Measurements from ENCODE around the gene FTO. TPM values are rescaled to one million over a fixed set of nuclear protein-coding genes. Genes with fewer than 3 reads are reported as not detected.

FTO gene
- total RNA-seq, 1 experiment from 2014 or later: 125 TPM

- no peaks in the 10 kb centered on the region for H4K20me1 ChIP-seq (ENCODE audit: insufficient read depth, low read depth, low read length)
- no peak overlapping the region for H2AFZ ChIP-seq (ENCODE audit: low read length)
- no peaks in the 10 kb centered on the region for H3K9me2 ChIP-seq (replicated peaks; ENCODE audit: insufficient read depth, low read length)
- no peaks in the 10 kb centered on the region for H3K36me3 ChIP-seq (ENCODE audit: insufficient read depth, low read length)
- H3K9me3 ChIP-seq (ENCODE audit: low read length): no peaks in the 10 kb centered on the region
- no peak for DNase-seq
- no peaks in the 10 kb centered on the region for H3K79me2 ChIP-seq (ENCODE audit: low read length)
- no peaks in the 10 kb centered on the region for H3K27me3 ChIP-seq (ENCODE audit: low read length)
- H3K4me1 ChIP-seq (ENCODE audit: low read length): no peaks in the 10 kb centered on the region
- H3K4me2 ChIP-seq (ENCODE audit: low read depth, low read length, poor library complexity, severe bottlenecking): no peak overlapping the region
- H3K27ac ChIP-seq (ENCODE audit: low read length): no peak overlapping the region
- H3K9ac ChIP-seq (ENCODE audit: low read length): no peak overlapping the region
- no peak overlapping the region for H3K4me3 ChIP-seq (ENCODE audit: low read length)
These were observed 459.4 kb downstream of the FTO start for GRCh38 chr16:54163197-54163843.

- no peaks in the 10 kb centered on the region for H3K9me2 ChIP-seq (replicated peaks; ENCODE audit: insufficient read depth, low read length)
- no peaks in the 10 kb centered on the region for H3K4me1 ChIP-seq (ENCODE audit: low read length)
- H3K36me3 ChIP-seq (ENCODE audit: insufficient read depth, low read length): no peaks in the 10 kb centered on the region
- no peak overlapping the region for H3K4me3 ChIP-seq (ENCODE audit: low read length)
- H2AFZ ChIP-seq (ENCODE audit: low read length): no peak overlapping the region
- no peak overlapping the region for H3K4me2 ChIP-seq (ENCODE audit: low read depth, low read length, poor library complexity, severe bottlenecking)
- DNase-seq: no peak
- H3K79me2 ChIP-seq (ENCODE audit: low read length): no peaks in the 10 kb centered on the region
- no peaks in the 10 kb centered on the region for H4K20me1 ChIP-seq (ENCODE audit: insufficient read depth, low read depth, low read length)
- H3K27me3 ChIP-seq (ENCODE audit: low read length): no peaks in the 10 kb centered on the region
- no peak overlapping the region for H3K9ac ChIP-seq (ENCODE audit: low read length)
- no peak overlapping the region for H3K27ac ChIP-seq (ENCODE audit: low read length)
- no peaks in the 10 kb centered on the region for H3K9me3 ChIP-seq (ENCODE audit: low read length)
These were observed 460.8 kb downstream of the FTO start for GRCh38 chr16:54164789-54165173.

GRCh38 chr16:54165174-54165911, 461.4 kb downstream of the FTO start:
- Histone ChIP-seq H3K9ac (ENCODE audit: low read length) (no peak overlapping the region), H3K36me3 (ENCODE audit: insufficient read depth, low read length) (no peaks in the 10 kb centered on the region), H3K9me2 (replicated peaks; ENCODE audit: insufficient read depth, low read length) (no peaks in the 10 kb centered on the region), H3K79me2 (ENCODE audit: low read length) (no peaks in the 10 kb centered on the region), H3K27ac (ENCODE audit: low read length) (no peak overlapping the region), H3K27me3 (ENCODE audit: low read length) (no peaks in the 10 kb centered on the region), H3K9me3 (ENCODE audit: low read length) (no peaks in the 10 kb centered on the region), H3K4me2 (ENCODE audit: low read depth, low read length, poor library complexity, severe bottlenecking) (no peak overlapping the region), H2AFZ (ENCODE audit: low read length) (no peak overlapping the region), H3K4me3 (ENCODE audit: low read length) (no peak overlapping the region), H3K4me1 (ENCODE audit: low read length) (no peaks in the 10 kb centered on the region), H4K20me1 (ENCODE audit: insufficient read depth, low read depth, low read length) (no peaks in the 10 kb centered on the region)
- DNase-seq: no peak

GRCh38 chr16:54165912-54166865, 462.2 kb downstream of the FTO start:
- Histone ChIP-seq H3K4me3 (ENCODE audit: low read length) (no peak overlapping the region), H3K79me2 (ENCODE audit: low read length) (no peaks in the 10 kb centered on the region), H3K9me2 (replicated peaks; ENCODE audit: insufficient read depth, low read length) (no peaks in the 10 kb centered on the region), H3K4me1 (ENCODE audit: low read length) (no peaks in the 10 kb centered on the region), H3K27ac (ENCODE audit: low read length) (no peak overlapping the region), H3K36me3 (ENCODE audit: insufficient read depth, low read length) (no peaks in the 10 kb centered on the region), H3K9ac (ENCODE audit: low read length) (no peak overlapping the region), H2AFZ (ENCODE audit: low read length) (no peak overlapping the region), H3K4me2 (ENCODE audit: low read depth, low read length, poor library complexity, severe bottlenecking) (no peak overlapping the region), H3K9me3 (ENCODE audit: low read length) (no peaks in the 10 kb centered on the region), H4K20me1 (ENCODE audit: insufficient read depth, low read depth, low read length) (no peaks in the 10 kb centered on the region), H3K27me3 (ENCODE audit: low read length) (no peaks in the 10 kb centered on the region)
- no peak for DNase-seq

- H4K20me1 ChIP-seq (ENCODE audit: insufficient read depth, low read depth, low read length): no peaks in the 10 kb centered on the region
These were observed 465.2 kb downstream of the FTO start for GRCh38 chr16:54169112-54169511.

GRCh38 chr16:54171626-54172537, 467.9 kb downstream of the FTO start:
- Histone ChIP-seq H3K27ac (ENCODE audit: low read length) (no peak overlapping the region), H3K36me3 (ENCODE audit: insufficient read depth, low read length) (no peaks in the 10 kb centered on the region), H2AFZ (ENCODE audit: low read length) (no peak overlapping the region), H3K27me3 (ENCODE audit: low read length) (no peaks in the 10 kb centered on the region), H3K4me1 (ENCODE audit: low read length) (no peaks in the 10 kb centered on the region), H3K9me2 (replicated peaks; ENCODE audit: insufficient read depth, low read length) (no peaks in the 10 kb centered on the region), H3K4me2 (ENCODE audit: low read depth, low read length, poor library complexity, severe bottlenecking) (no peak overlapping the region), H3K9ac (ENCODE audit: low read length) (no peak overlapping the region), H3K4me3 (ENCODE audit: low read length) (no peak overlapping the region), H3K79me2 (ENCODE audit: low read length) (no peaks in the 10 kb centered on the region), H3K9me3 (ENCODE audit: low read length) (no peaks in the 10 kb centered on the region), H4K20me1 (ENCODE audit: insufficient read depth, low read depth, low read length) (no peaks in the 10 kb centered on the region)
- DNase-seq: no peak

More at GRCh38 chr16:54169112-54169511, 465.2 kb downstream of the FTO start:
- H3K79me2 ChIP-seq (ENCODE audit: low read length): no peaks in the 10 kb centered on the region
- H3K4me2 ChIP-seq (ENCODE audit: low read depth, low read length, poor library complexity, severe bottlenecking): no peak overlapping the region
- H2AFZ ChIP-seq (ENCODE audit: low read length): no peak overlapping the region
- no peaks in the 10 kb centered on the region for H3K9me2 ChIP-seq (replicated peaks; ENCODE audit: insufficient read depth, low read length)
- no peak overlapping the region for H3K27ac ChIP-seq (ENCODE audit: low read length)
- H3K36me3 ChIP-seq (ENCODE audit: insufficient read depth, low read length): no peaks in the 10 kb centered on the region
- H3K4me3 ChIP-seq (ENCODE audit: low read length): no peak overlapping the region
- no peak for DNase-seq
- H3K9me3 ChIP-seq (ENCODE audit: low read length): no peaks in the 10 kb centered on the region
- H3K9ac ChIP-seq (ENCODE audit: low read length): no peak overlapping the region
- H3K27me3 ChIP-seq (ENCODE audit: low read length): no peaks in the 10 kb centered on the region
- no peaks in the 10 kb centered on the region for H3K4me1 ChIP-seq (ENCODE audit: low read length)

GRCh38 chr16:54173490-54173889, 469.5 kb downstream of the FTO start:
- Histone ChIP-seq H3K9me2 (replicated peaks; ENCODE audit: insufficient read depth, low read length) (no peaks in the 10 kb centered on the region), H2AFZ (ENCODE audit: low read length) (no peak overlapping the region), H3K27me3 (ENCODE audit: low read length) (no peaks in the 10 kb centered on the region), H3K9me3 (ENCODE audit: low read length) (no peaks in the 10 kb centered on the region), H3K4me1 (ENCODE audit: low read length) (no peaks in the 10 kb centered on the region), H3K9ac (ENCODE audit: low read length) (no peak overlapping the region), H3K4me2 (ENCODE audit: low read depth, low read length, poor library complexity, severe bottlenecking) (no peak overlapping the region), H3K36me3 (ENCODE audit: insufficient read depth, low read length) (no peaks in the 10 kb centered on the region), H3K4me3 (ENCODE audit: low read length) (no peak overlapping the region), H3K27ac (ENCODE audit: low read length) (no peak overlapping the region), H3K79me2 (ENCODE audit: low read length) (no peaks in the 10 kb centered on the region), H4K20me1 (ENCODE audit: insufficient read depth, low read depth, low read length) (no peaks in the 10 kb centered on the region)
- no peak for DNase-seq

Data from Karpas-422 (cell line).